Ovary (tissue), 10 donors: ENCODE measurements around the gene P4HA2. TPM values are rescaled to one million over a fixed set of nuclear protein-coding genes. Genes with fewer than 3 reads are reported as not detected.
A peak's percentile ranks its signal among the peaks of the same experiment; 100 is the strongest.

Experiments used
- DNase-seq, 5 donors: peaks; one replicate each; pipeline ENCODE4 v3.0.0-alpha.2; 2019 to 2020
- H3K27ac ChIP-seq, 2 donors: fragments of 200-600 bp; one replicate each; pipeline versions ENCODE4 v1.5.1 to v1.8.0; 2019 to 2022
- H3K27me3 ChIP-seq: fragments of 200-600 bp; one replicate; pipeline ENCODE4 v1.8.0; 2022
- H3K36me3 ChIP-seq: fragments of 200-600 bp; sonication (generic); one replicate; pipeline ENCODE4 v1.5.1; 2019
- H3K4me1 ChIP-seq: one replicate; pipeline ENCODE4 v1.8.1; 2013; ENCODE audit warnings: mild to moderate bottlenecking, moderate library complexity; ENCODE audit not compliant: insufficient read depth
- H3K4me3 ChIP-seq: fragments of 200-600 bp; sonication (generic); one replicate; pipeline ENCODE4 v1.5.1; 2017
- H3K9me3 ChIP-seq, 2 donors: fragments of 200-600 bp in 1 of 2; sonication (generic) in 1 of 2; one replicate each; pipeline versions ENCODE4 v1.5.1 to v1.8.1; 2013 to 2019; ENCODE audit warnings: mild to moderate bottlenecking in 1 of 2, moderate library complexity in 1 of 2
- CTCF ChIP-seq, 3 donors: fragments of 450-650 bp in 2 of 3; fragments of 200-600 bp in 1 of 3; IDR thresholded peaks; one replicate each; pipeline versions ENCODE4 v1.5.1 to v1.8.0; 2016 to 2022; ENCODE audit warnings: antibody characterized with exemption in 3 of 3, mild to moderate bottlenecking in 1 of 3
- EP300 ChIP-seq: sonication (generic); formaldehyde crosslinking; IDR thresholded peaks from one replicate; pipeline ENCODE4 v1.6.1; 2017; ENCODE audit warnings: antibody characterized with exemption
- POLR2A ChIP-seq: fragments of 450-650 bp; IDR thresholded peaks from one replicate; pipeline ENCODE4 v1.6.1; 2017; ENCODE audit warnings: antibody characterized with exemption, mild to moderate bottlenecking, moderate library complexity
- WGBS, 3 donors: extraction: QIAGEN DNeasy Blood & Tissue Kit in 1 of 3; methylation state at CpG; one replicate each; pipeline versions ENCODE4 v1.1.5 to v1.1.7; 2013 to 2017; 5-methylcytosine and 5-hydroxymethylcytosine counted together
- intact Hi-C, 4 donors: fragments of 100-400 bp; cut with DNase I; formaldehyde crosslinking; loops; one replicate each; pipeline versions ENCODE4 v1.11.0 to v1.15.1; 2022 to 2023
- long read RNA-seq, 3 donors: library from polyadenylated mRNA in 2 of 3; unstranded in 2 of 3; transcript quantifications; one replicate each; pipeline ENCODE4 v2.0.0 and lab custom pipeline, GENCODE V29; 2021 to 2026
- polyA plus RNA-seq, 2 donors: library from polyadenylated mRNA; stranded (reverse); fragments of 200-250 nt in 1 of 2; fragments of 350-450 nt in 1 of 2; fragmentation: Illumina TruSeq in 1 of 2; extraction: RNeasy Lipid Tissue Mini Kit (QIAGEN cat#74804) in 1 of 2; gene quantifications; one replicate each; pipeline ENCODE4 v1.2.3, GENCODE V29; 2013 to 2014
- total RNA-seq, 7 donors: library from RNA; depleted of rRNA in 2 of 7; stranded (reverse); fragments of >200 nt in 2 of 7; fragmentation: NEBNext Ultra II Directional in 3 of 7; extraction: Animal tissue kit (Norgen Biotek cat#: 25700) in 3 of 7; gene quantifications; one replicate each; pipeline versions ENCODE4 v1.1.0 to v1.2.4, GENCODE V29; 2016 to 2023
- donor health status: DM: no; HTN: no; CAD: no; lungs with moderate emphysema.
- donor health status: DM: no; HTN: no; CAD: no.
- donor health status: Bipolar disorder and iron deficiency.
- donor health status: DM: yes; HTN: yes; CAD: no.
- donor health status: DM: no; HTN: no; CAD: no.
- donor health status: DM: yes; HTN: yes; CAD: no.

Gene P4HA2
- total RNA-seq: 10 to 100 TPM in 5 of 7 donors, 1 to 10 TPM in 2; 3.9 to 36.9 (median 15.4) TPM
- polyA plus RNA-seq: 10 to 100 TPM in 1 of 2 donors, 1 to 10 TPM in 1; 4.6 to 25.8 TPM
- long read RNA-seq, donor 1, transcript P4HA2-202 (15 exons, 2,313 nt): major isoform, 44 of 92 reads
- long read RNA-seq, donor 1, partial matches to known transcripts: 7 of 92 reads
- long read RNA-seq, donor 1, other reads (novel, unspliced or antisense): 38 of 92 reads
- long read RNA-seq, donor 2, transcript P4HA2-202 (15 exons, 2,313 nt): major isoform, 14 of 75 reads
- long read RNA-seq, donor 2, transcript P4HA2-216 (3 exons, 456 nt): minor isoform, 5 of 75 reads
- long read RNA-seq, donor 2, partial matches to known transcripts: 32 of 75 reads
- long read RNA-seq, donor 2, other reads (novel, unspliced or antisense): 16 of 75 reads
- long read RNA-seq, donor 3, transcript P4HA2-202 (15 exons, 2,313 nt): major isoform, 24 of 39 reads
- long read RNA-seq, donor 3, partial matches to known transcripts: 3 of 39 reads
- long read RNA-seq, donor 3, other reads (novel, unspliced or antisense): 11 of 39 reads

DNA sequence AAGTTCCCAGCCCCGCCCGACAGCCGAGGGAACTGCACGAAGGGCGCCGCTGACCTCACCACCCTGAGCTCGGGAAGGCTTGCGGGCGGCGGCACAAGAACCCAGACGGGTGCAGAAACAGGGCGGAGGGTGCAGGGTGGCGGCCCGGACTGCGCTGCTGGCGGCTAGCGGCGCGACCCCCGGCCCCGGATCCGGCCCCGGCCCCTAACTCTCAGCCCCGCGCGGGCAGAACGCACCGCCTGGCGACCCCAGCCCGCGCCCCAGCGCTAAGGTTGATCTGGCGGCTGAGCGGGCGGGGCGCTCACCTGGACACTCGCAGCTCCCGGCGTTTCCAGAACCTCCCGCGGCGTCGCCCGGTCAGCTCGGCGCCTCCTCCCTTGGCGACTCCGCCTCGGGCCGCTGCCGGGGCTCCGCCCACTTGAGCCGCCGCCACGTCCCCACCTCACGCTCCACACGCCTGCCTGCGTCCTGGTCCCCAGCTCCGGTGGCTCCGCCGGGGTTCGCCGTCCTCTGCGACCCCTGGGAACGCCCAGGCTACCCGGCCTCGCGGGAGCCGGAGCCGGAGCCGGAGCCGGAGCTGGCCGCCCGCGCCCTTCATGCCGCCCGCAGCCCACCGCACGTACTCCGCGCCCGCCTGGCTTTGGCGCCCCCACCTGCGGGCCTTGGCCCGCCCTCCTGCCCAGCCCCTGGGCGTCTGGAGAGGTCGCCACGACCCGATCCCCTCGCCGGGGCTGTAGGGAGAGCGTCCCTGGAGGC is at the start of gene P4HA2:
TSS of gene P4HA2 (minus strand) at position 369 of the 756 bp plus-strand sequence. CDS start 9,227 bp downstream, outside the sequence.
- no peaks in the 10 kb centered on the region for H3K36me3 ChIP-seq
- H3K4me1 ChIP-seq: peaks cover 7% of the 10 kb centered on the region
- intact Hi-C loops: loop anchor here in 1 of 4 donors (10.0 kb wide), 1 partner anchor 67 kb away; the partner anchor contains the start of gene SLC22A4

GRCh38 chr5:132277256-132277655 is 49.6 kb upstream of the P4HA2 start:
- H3K27me3 ChIP-seq: no peaks in the 10 kb centered on the region
- 47 to 62% (median 60%) methylated on average over 6 of the region's 6 CpGs for WGBS, 3 donors
- TF ChIP-seq POLR2A (no peak), CTCF (IDR thresholded peaks at IDR 0.05) (no peak)
- H3K9me3 ChIP-seq: no peaks in the 10 kb centered on the region
- H3K27ac ChIP-seq: no peak overlapping the region
- no peaks in the 10 kb centered on the region for H3K4me1 ChIP-seq
- DNase-seq: no peak
- no peak overlapping the region for H3K4me3 ChIP-seq
- no peaks in the 10 kb centered on the region for H3K36me3 ChIP-seq
- intact Hi-C loops: no loop called here

More for the DNA sequence above, at the start of gene P4HA2:
- TF ChIP-seq CTCF (IDR thresholded peaks at IDR 0.05) (peak in 2 of 3 donors; percentile 47 to 51), EP300 (no peak), POLR2A (no peak)
- peak within 1 kb of the TSS; percentile 44 for H3K4me3 ChIP-seq
- peak within 1 kb of the TSS; percentile 8 to 73 for H3K27ac ChIP-seq
- no peaks in the 10 kb centered on the region for H3K9me3 ChIP-seq
- WGBS, 3 donors: 0 to 1% (median 1%) methylated on average over 42 to 92 of the region's 92 CpGs
- DNase-seq: peak; percentile 77 to 89 (median 82)
- H3K27me3 ChIP-seq: no peaks in the 10 kb centered on the region

DNA sequence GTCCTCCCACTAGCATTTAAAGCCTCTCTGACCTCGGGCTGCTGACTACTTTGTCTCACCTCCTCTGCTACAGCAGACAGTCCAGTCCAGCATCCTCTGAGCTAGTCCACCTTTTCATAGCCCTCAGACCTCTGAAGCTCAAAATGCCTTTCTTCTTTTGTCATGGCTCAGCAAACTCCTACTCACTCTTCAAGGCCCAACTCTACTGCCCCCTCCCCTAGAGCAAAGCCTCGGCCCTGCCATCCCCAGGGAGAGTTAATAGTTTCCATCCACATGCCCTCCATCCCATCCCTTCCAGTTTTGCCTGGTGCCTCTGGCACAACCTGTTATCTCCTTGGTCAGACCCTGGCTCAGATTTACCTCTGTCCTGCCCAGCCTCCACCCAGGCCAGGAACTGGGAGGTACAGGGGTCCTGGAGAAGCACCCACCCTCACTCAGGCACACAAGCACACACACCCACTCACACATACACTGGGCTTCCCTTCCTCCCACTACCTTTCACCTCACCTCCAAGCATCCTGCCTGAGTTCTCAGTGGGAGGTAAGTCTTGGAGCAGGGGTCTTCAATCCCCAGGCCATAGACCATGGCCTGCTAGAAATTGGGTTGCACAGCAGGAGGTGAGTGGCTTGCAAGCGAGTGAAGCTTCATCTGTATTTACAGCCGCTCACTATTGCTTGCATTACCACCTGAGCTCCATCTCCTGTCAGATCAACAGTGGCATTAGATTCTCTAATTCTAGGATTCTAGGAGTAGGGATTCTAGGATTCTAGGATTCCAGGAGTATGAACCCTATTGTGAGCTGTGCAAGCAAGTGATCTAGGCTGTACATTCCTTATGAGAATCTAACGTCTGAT is 47.9 kb upstream of the P4HA2 start:
- H3K27ac ChIP-seq: no peak overlapping the region

More for the DNA sequence above, 47.9 kb upstream of the P4HA2 start:
- Histone ChIP-seq H3K27me3 (no peaks in the 10 kb centered on the region), H3K9me3 (no peaks in the 10 kb centered on the region), H3K36me3 (no peaks in the 10 kb centered on the region), H3K4me3 (no peak overlapping the region), H3K4me1 (no peaks in the 10 kb centered on the region)
- no peak for TF ChIP-seq EP300
- no peak for TF ChIP-seq POLR2A
- TF ChIP-seq CTCF (IDR thresholded peaks at IDR 0.05): no peak
- WGBS, 3 donors: 82 to 89% (median 85%) methylated on average over 5 of the region's 5 CpGs
- intact Hi-C loops: no loop called here
- DNase-seq: no peak
